Inflammatory macrophage (primary cell): ENCODE results near the gene PIP5K1C.
"Not testable (repeated sequence)": the region's sequence is repeated elsewhere in the genome, so short reads cannot be mapped to it uniquely, and the experiment has no call there.

Source experiments
- DNase-seq, 2 donors: peaks; one replicate each; pipeline ENCODE4 v3.0.0-alpha.2; 2020 to 2022

PIP5K1C gene

GRCh38 chr19:3673506-3674439 is 26.5 kb downstream of the PIP5K1C start:
- DNase-seq = peak; percentile 90 to 94

GRCh38 chr19:3672993-3673392 is 27.3 kb downstream of the PIP5K1C start:
- peak; percentile 25 to 51 for DNase-seq

GRCh38 chr19:3672575-3672948 is 27.7 kb downstream of the PIP5K1C start:
- no peak for DNase-seq

- DNase-seq = peak; percentile 61 to 75
Measured at GRCh38 chr19:3671680-3672574, 28.3 kb downstream of the PIP5K1C start.

GRCh38 chr19:3670796-3671679 is 29.2 kb downstream of the PIP5K1C start:
- DNase-seq = peak; percentile 52 to 68

- DNase-seq = peak; percentile 61 to 83
Measured at GRCh38 chr19:3669947-3670795, 30.1 kb downstream of the PIP5K1C start.

- DNase-seq = no peak
Measured at GRCh38 chr19:3669082-3669946, 31.0 kb downstream of the PIP5K1C start.

GRCh38 chr19:3668331-3669081 is 31.8 kb downstream of the PIP5K1C start:
- DNase-seq = peak in 1 of 2 donors; percentile 22

GRCh38 chr19:3667766-3668165 is 32.5 kb downstream of the PIP5K1C start:
- DNase-seq = no peak

GRCh38 chr19:3667037-3667638 is 33.1 kb downstream of the PIP5K1C start:
- DNase-seq = no peak

GRCh38 chr19:3666545-3666856 is 33.8 kb downstream of the PIP5K1C start:
- not testable (repeated sequence) for DNase-seq

GRCh38 chr19:3665681-3666544 is 34.4 kb downstream of the PIP5K1C start:
- peak; percentile 18 to 36 for DNase-seq

- DNase-seq = no peak
Measured at GRCh38 chr19:3664879-3665642, 35.2 kb downstream of the PIP5K1C start.

- no peak for DNase-seq
Measured at GRCh38 chr19:3663838-3664237, 36.4 kb downstream of the PIP5K1C start.

- no peak for DNase-seq
Measured at GRCh38 chr19:3661284-3662238, 38.7 kb downstream of the PIP5K1C start.
